ENCODE data around the gene PHGDH. TPM values are rescaled to one million over a fixed set of nuclear protein-coding genes. Genes with fewer than 3 reads are reported as not detected.

PHGDH gene
- total and polyA plus RNA-seq, 5 donors from 2014 or later: 1.5 to 6.6 (median 4.4) TPM

- peaks cover 4% of the 10 kb centered on the region for H3K27me3 Mint-ChIP-seq
- no peaks in the 10 kb centered on the region for H3K4me1 ChIP-seq (ENCODE audit: control insufficient read depth, insufficient read depth, low read length, poor library complexity, severe bottlenecking)
- H3K9me3 ChIP-seq (ENCODE audit: control insufficient read depth in 2 of 2, low read length in 2 of 2): no peaks in the 10 kb centered on the region
- ATAC-seq (ENCODE audit: low read depth in 2 of 2): no peak
- no peak overlapping the region for H3K4me3 ChIP-seq (ENCODE audit: low read depth, low read length)
- no peaks in the 10 kb centered on the region for H3K36me3 Mint-ChIP-seq
- no peak overlapping the region for H3K4me3 Mint-ChIP-seq
- H3K36me3 ChIP-seq (ENCODE audit: control insufficient read depth, insufficient read depth, low read length): no peaks in the 10 kb centered on the region
- peaks cover 0 to 1% (median 0%) of the 10 kb centered on the region in 7 donors for H3K9me3 Mint-ChIP-seq
- DNase-seq: no peak
- H3K4me1 Mint-ChIP-seq: peaks cover 0 to 3% (median 0%) of the 10 kb centered on the region in 4 donors
- no peak overlapping the region for H3K27ac Mint-ChIP-seq
- no peaks in the 10 kb centered on the region for H3K27me3 ChIP-seq (ENCODE audit: control insufficient read depth, insufficient read depth, low read length)
- H3K27ac ChIP-seq (ENCODE audit: insufficient read depth, low read length, poor library complexity, severe bottlenecking): no peak overlapping the region
Measured at GRCh38 chr1:119740896-119741780, 29.4 kb downstream of the PHGDH start.

DNA sequence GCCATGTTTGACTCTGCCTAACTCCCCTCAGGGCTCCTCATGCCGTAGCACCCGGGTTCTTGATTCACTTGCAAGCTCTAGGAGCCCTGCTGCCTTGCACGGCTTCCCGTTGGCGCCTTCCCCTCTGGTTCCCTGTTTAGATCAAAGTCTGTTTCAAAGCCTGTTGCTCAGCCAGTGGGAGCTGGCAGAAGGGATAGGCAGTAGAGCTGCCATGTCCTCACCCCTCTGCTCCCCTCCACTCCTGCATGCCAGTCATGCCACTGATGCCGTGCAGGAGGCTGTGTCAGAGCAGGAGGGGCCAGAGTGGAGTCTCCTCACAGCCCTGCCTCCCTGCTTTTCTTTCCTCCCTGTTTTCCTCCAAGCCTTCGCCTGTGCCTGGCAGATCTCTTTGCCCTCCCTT lies 30.5 kb downstream of the PHGDH start:
- Mint-ChIP-seq H3K27ac (no peak overlapping the region), H3K9me3 (peaks cover 0 to 1% (median 0%) of the 10 kb centered on the region in 7 donors), H3K36me3 (no peaks in the 10 kb centered on the region), H3K4me1 (peaks cover 0 to 3% (median 0%) of the 10 kb centered on the region in 4 donors), H3K27me3 (peaks cover 4% of the 10 kb centered on the region), H3K4me3 (no peak overlapping the region)
- H3K4me3 ChIP-seq (ENCODE audit: low read depth, low read length): no peak overlapping the region
- DNase-seq: no peak
- H3K27me3 ChIP-seq (ENCODE audit: control insufficient read depth, insufficient read depth, low read length): no peaks in the 10 kb centered on the region
- H3K27ac ChIP-seq (ENCODE audit: insufficient read depth, low read length, poor library complexity, severe bottlenecking): no peak overlapping the region
- no peaks in the 10 kb centered on the region for H3K4me1 ChIP-seq (ENCODE audit: control insufficient read depth, insufficient read depth, low read length, poor library complexity, severe bottlenecking)
- H3K9me3 ChIP-seq (ENCODE audit: control insufficient read depth in 2 of 2, low read length in 2 of 2): no peaks in the 10 kb centered on the region
- no peaks in the 10 kb centered on the region for H3K36me3 ChIP-seq (ENCODE audit: control insufficient read depth, insufficient read depth, low read length)
- no peak for ATAC-seq (ENCODE audit: low read depth in 2 of 2)

DNA sequence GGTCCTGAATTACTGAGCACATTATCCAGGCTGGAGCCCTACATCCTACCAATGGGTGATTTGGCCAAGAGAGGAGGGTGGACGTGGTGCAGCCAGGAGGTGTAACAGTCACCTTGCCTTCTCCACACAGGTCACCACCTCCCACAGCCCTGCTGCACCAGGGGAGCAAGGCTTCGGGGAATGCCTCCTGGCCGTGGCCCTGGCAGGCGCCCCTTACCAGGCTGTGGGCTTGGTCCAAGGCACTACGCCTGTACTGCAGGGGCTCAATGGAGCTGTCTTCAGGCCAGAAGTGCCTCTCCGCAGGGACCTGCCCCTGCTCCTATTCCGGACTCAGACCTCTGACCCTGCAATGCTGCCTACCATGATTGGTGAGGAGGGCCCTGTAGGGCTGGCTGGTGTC lies 30.9 kb downstream of the PHGDH start:
- no peak for DNase-seq
- ATAC-seq (ENCODE audit: low read depth in 2 of 2): no peak
- H3K36me3 ChIP-seq (ENCODE audit: control insufficient read depth, insufficient read depth, low read length): no peaks in the 10 kb centered on the region
- no peaks in the 10 kb centered on the region for H3K9me3 ChIP-seq (ENCODE audit: control insufficient read depth in 2 of 2, low read length in 2 of 2)
- Mint-ChIP-seq H3K9me3 (peaks cover 0 to 1% (median 0%) of the 10 kb centered on the region in 7 donors), H3K4me1 (peaks cover 0 to 3% (median 0%) of the 10 kb centered on the region in 4 donors), H3K27me3 (peaks cover 4% of the 10 kb centered on the region), H3K4me3 (no peak overlapping the region), H3K27ac (no peak overlapping the region), H3K36me3 (no peaks in the 10 kb centered on the region)
- no peak overlapping the region for H3K4me3 ChIP-seq (ENCODE audit: low read depth, low read length)
- H3K4me1 ChIP-seq (ENCODE audit: control insufficient read depth, insufficient read depth, low read length, poor library complexity, severe bottlenecking): no peaks in the 10 kb centered on the region
- no peak overlapping the region for H3K27ac ChIP-seq (ENCODE audit: insufficient read depth, low read length, poor library complexity, severe bottlenecking)
- no peaks in the 10 kb centered on the region for H3K27me3 ChIP-seq (ENCODE audit: control insufficient read depth, insufficient read depth, low read length)

DNA sequence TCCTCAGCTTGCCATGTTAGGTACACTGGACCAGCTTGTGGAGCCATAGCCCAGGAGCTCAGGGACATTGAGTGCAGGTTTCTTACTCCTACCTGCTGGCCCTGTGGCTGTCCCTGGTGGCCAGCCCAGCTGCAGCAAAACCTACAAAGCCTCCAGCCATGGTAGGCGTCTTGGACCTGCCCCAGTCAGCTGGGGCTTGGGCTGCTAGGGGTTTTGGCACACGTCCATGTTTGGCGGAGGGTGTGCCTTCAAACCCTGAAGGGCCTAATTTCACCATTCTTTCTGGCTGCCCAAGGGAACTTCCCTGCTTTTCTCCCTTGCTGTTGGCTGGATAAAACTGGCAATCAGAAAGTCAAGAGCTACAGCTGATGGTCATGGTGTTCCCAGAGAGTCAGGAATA lies 31.6 kb downstream of the PHGDH start:
- H3K27me3 Mint-ChIP-seq: peaks cover 4% of the 10 kb centered on the region
- DNase-seq (no peak), ATAC-seq (ENCODE audit: low read depth in 2 of 2) (no peak)
- Histone ChIP-seq H3K27me3 (ENCODE audit: control insufficient read depth, insufficient read depth, low read length) (no peaks in the 10 kb centered on the region), H3K27ac (ENCODE audit: insufficient read depth, low read length, poor library complexity, severe bottlenecking) (no peak overlapping the region), H3K36me3 (ENCODE audit: control insufficient read depth, insufficient read depth, low read length) (no peaks in the 10 kb centered on the region), H3K4me1 (ENCODE audit: control insufficient read depth, insufficient read depth, low read length, poor library complexity, severe bottlenecking) (no peaks in the 10 kb centered on the region), H3K4me3 (ENCODE audit: low read depth, low read length) (no peak overlapping the region), H3K9me3 (ENCODE audit: control insufficient read depth in 2 of 2, low read length in 2 of 2) (no peaks in the 10 kb centered on the region)
- no peaks in the 10 kb centered on the region for H3K36me3 Mint-ChIP-seq
- H3K4me3 Mint-ChIP-seq: no peak overlapping the region
- H3K4me1 Mint-ChIP-seq: peaks cover 0 to 3% (median 0%) of the 10 kb centered on the region in 4 donors
- no peak overlapping the region for H3K27ac Mint-ChIP-seq
- peaks cover 0 to 1% (median 0%) of the 10 kb centered on the region in 7 donors for H3K9me3 Mint-ChIP-seq

- Mint-ChIP-seq H3K9me3 (peaks cover 0 to 1% (median 0%) of the 10 kb centered on the region in 7 donors), H3K27ac (no peak overlapping the region), H3K4me1 (peaks cover 0 to 3% (median 0%) of the 10 kb centered on the region in 4 donors), H3K27me3 (peaks cover 4% of the 10 kb centered on the region), H3K4me3 (no peak overlapping the region), H3K36me3 (no peaks in the 10 kb centered on the region)
- Histone ChIP-seq H3K27me3 (ENCODE audit: control insufficient read depth, insufficient read depth, low read length) (no peaks in the 10 kb centered on the region), H3K4me3 (ENCODE audit: low read depth, low read length) (no peak overlapping the region), H3K4me1 (ENCODE audit: control insufficient read depth, insufficient read depth, low read length, poor library complexity, severe bottlenecking) (no peaks in the 10 kb centered on the region), H3K9me3 (ENCODE audit: control insufficient read depth in 2 of 2, low read length in 2 of 2) (no peaks in the 10 kb centered on the region), H3K27ac (ENCODE audit: insufficient read depth, low read length, poor library complexity, severe bottlenecking) (no peak overlapping the region), H3K36me3 (ENCODE audit: control insufficient read depth, insufficient read depth, low read length) (no peaks in the 10 kb centered on the region)
- no peak for ATAC-seq (ENCODE audit: low read depth in 2 of 2)
- DNase-seq: peak in 2 of 3 donors; percentile 10 to 64
Measured at GRCh38 chr1:119743776-119744597, 32.3 kb downstream of the PHGDH start.

DNA sequence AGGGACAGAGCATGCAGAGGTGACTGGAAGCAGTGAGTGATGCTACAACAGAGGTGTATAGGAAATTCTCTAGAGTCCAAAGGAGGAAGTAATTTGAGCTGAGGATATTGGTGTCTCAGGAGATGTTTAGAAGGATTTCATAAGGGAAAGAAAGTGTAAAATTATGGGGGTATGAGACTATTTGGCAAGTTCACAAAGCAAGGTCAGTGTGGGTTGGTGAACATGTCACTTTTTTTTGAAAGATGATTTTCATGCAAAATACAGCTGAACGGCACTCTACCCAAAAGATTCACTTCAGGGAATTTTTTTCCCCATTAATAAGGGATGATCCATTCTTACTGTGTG lies 32.8 kb downstream of the PHGDH start:
- H3K36me3 Mint-ChIP-seq: no peaks in the 10 kb centered on the region
- peaks cover 0 to 1% (median 0%) of the 10 kb centered on the region in 7 donors for H3K9me3 Mint-ChIP-seq
- ATAC-seq (ENCODE audit: low read depth in 2 of 2) (no peak), DNase-seq (no peak)
- peaks cover 4% of the 10 kb centered on the region for H3K27me3 Mint-ChIP-seq
- H3K27ac Mint-ChIP-seq: no peak overlapping the region
- no peak overlapping the region for H3K4me3 Mint-ChIP-seq
- Histone ChIP-seq H3K4me1 (ENCODE audit: control insufficient read depth, insufficient read depth, low read length, poor library complexity, severe bottlenecking) (no peaks in the 10 kb centered on the region), H3K27ac (ENCODE audit: insufficient read depth, low read length, poor library complexity, severe bottlenecking) (no peak overlapping the region), H3K36me3 (ENCODE audit: control insufficient read depth, insufficient read depth, low read length) (no peaks in the 10 kb centered on the region), H3K27me3 (ENCODE audit: control insufficient read depth, insufficient read depth, low read length) (no peaks in the 10 kb centered on the region), H3K4me3 (ENCODE audit: low read depth, low read length) (no peak overlapping the region), H3K9me3 (ENCODE audit: control insufficient read depth in 2 of 2, low read length in 2 of 2) (no peaks in the 10 kb centered on the region)
- peaks cover 0 to 3% (median 0%) of the 10 kb centered on the region in 4 donors for H3K4me1 Mint-ChIP-seq

- no peaks in the 10 kb centered on the region for H3K36me3 ChIP-seq (ENCODE audit: control insufficient read depth, insufficient read depth, low read length)
- Mint-ChIP-seq H3K27ac (no peak overlapping the region), H3K36me3 (no peaks in the 10 kb centered on the region), H3K27me3 (peaks cover 5% of the 10 kb centered on the region), H3K4me1 (peaks cover 0 to 3% (median 0%) of the 10 kb centered on the region in 4 donors), H3K4me3 (no peak overlapping the region), H3K9me3 (peaks cover 0 to 1% (median 0%) of the 10 kb centered on the region in 7 donors)
- ATAC-seq (ENCODE audit: low read depth in 2 of 2) (no peak), DNase-seq (no peak)
- no peaks in the 10 kb centered on the region for H3K9me3 ChIP-seq (ENCODE audit: control insufficient read depth in 2 of 2, low read length in 2 of 2)
- no peak overlapping the region for H3K4me3 ChIP-seq (ENCODE audit: low read depth, low read length)
- no peaks in the 10 kb centered on the region for H3K27me3 ChIP-seq (ENCODE audit: control insufficient read depth, insufficient read depth, low read length)
- no peak overlapping the region for H3K27ac ChIP-seq (ENCODE audit: insufficient read depth, low read length, poor library complexity, severe bottlenecking)
- no peaks in the 10 kb centered on the region for H3K4me1 ChIP-seq (ENCODE audit: control insufficient read depth, insufficient read depth, low read length, poor library complexity, severe bottlenecking)
Measured at GRCh38 chr1:119745034-119745433, 33.3 kb downstream of the PHGDH start.

Measured in CD4-positive, CD25-positive, alpha-beta regulatory T cell (primary cell).